HL-60 (cell line): ENCODE measurements around the gene TP53BP1.
"Not testable (repeated sequence)": the region's sequence is repeated elsewhere in the genome, so short reads cannot be mapped to it uniquely, and the experiment has no call there.

Experiments
- GABPA ChIP-seq: IDR thresholded peaks from 2 replicates; pipeline ENCODE4 v1.6.1; 2012; ENCODE audit warnings: low read depth
- POLR2AphosphoS5 ChIP-seq: IDR thresholded peaks from 2 replicates; pipeline ENCODE4 v1.6.1; 2012; ENCODE audit warnings: low read depth
- REST ChIP-seq: IDR thresholded peaks from 2 replicates; pipeline ENCODE4 v1.6.1; 2012; ENCODE audit warnings: low read depth; ENCODE audit not compliant: insufficient replicate concordance
- TF ChIP-seq, protein P1 (sequence below): IDR thresholded peaks from one replicate; pipeline ENCODE4 v1.5.1; 2011; ENCODE audit warnings: low read length, control low read depth, inconsistent platforms; ENCODE audit not compliant: insufficient read depth

GRCh38 chr15:43532826-43533225 lies 39.9 kb upstream of the TP53BP1 start:
- not testable (repeated sequence) for TF ChIP-seq POLR2AphosphoS5, GABPA, REST
- TF ChIP-seq, protein P1, sequence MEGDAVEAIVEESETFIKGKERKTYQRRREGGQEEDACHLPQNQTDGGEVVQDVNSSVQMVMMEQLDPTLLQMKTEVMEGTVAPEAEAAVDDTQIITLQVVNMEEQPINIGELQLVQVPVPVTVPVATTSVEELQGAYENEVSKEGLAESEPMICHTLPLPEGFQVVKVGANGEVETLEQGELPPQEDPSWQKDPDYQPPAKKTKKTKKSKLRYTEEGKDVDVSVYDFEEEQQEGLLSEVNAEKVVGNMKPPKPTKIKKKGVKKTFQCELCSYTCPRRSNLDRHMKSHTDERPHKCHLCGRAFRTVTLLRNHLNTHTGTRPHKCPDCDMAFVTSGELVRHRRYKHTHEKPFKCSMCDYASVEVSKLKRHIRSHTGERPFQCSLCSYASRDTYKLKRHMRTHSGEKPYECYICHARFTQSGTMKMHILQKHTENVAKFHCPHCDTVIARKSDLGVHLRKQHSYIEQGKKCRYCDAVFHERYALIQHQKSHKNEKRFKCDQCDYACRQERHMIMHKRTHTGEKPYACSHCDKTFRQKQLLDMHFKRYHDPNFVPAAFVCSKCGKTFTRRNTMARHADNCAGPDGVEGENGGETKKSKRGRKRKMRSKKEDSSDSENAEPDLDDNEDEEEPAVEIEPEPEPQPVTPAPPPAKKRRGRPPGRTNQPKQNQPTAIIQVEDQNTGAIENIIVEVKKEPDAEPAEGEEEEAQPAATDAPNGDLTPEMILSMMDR = not testable (repeated sequence)
